ENCODE data around the gene CST9L. TPM values are rescaled to one million over a fixed set of nuclear protein-coding genes. Genes with fewer than 3 reads are reported as not detected.

The CST9L gene
- total RNA-seq, 1 donor from 2014 or later: not detected

GRCh38 chr20:23551383-23551782 is 16.9 kb downstream of the CST9L start:
- H3K27ac ChIP-seq (replicated peaks): no peak overlapping the region
- intact Hi-C loops (cut with micrococcal nuclease): no loop called here
- TF ChIP-seq, protein P1, sequence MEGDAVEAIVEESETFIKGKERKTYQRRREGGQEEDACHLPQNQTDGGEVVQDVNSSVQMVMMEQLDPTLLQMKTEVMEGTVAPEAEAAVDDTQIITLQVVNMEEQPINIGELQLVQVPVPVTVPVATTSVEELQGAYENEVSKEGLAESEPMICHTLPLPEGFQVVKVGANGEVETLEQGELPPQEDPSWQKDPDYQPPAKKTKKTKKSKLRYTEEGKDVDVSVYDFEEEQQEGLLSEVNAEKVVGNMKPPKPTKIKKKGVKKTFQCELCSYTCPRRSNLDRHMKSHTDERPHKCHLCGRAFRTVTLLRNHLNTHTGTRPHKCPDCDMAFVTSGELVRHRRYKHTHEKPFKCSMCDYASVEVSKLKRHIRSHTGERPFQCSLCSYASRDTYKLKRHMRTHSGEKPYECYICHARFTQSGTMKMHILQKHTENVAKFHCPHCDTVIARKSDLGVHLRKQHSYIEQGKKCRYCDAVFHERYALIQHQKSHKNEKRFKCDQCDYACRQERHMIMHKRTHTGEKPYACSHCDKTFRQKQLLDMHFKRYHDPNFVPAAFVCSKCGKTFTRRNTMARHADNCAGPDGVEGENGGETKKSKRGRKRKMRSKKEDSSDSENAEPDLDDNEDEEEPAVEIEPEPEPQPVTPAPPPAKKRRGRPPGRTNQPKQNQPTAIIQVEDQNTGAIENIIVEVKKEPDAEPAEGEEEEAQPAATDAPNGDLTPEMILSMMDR (IDR thresholded peaks at IDR 0.05; ENCODE audit: borderline replicate concordance): no peak
- H3K27me3 ChIP-seq (ENCODE audit: low read depth): peaks cover 41% of the 10 kb centered on the region
- no peaks in the 10 kb centered on the region for H3K4me1 ChIP-seq
- DNase-seq: no peak
- H3K4me3 ChIP-seq: no peak overlapping the region
- no peaks in the 10 kb centered on the region for H3K36me3 ChIP-seq
- H3K9me3 ChIP-seq (replicated peaks): peaks cover 6% of the 10 kb centered on the region

- no peak overlapping the region for H3K27ac ChIP-seq (replicated peaks)
- intact Hi-C loops (cut with micrococcal nuclease): no loop called here
- no peaks in the 10 kb centered on the region for H3K4me1 ChIP-seq
- H3K36me3 ChIP-seq: no peaks in the 10 kb centered on the region
- DNase-seq: no peak
- H3K9me3 ChIP-seq (replicated peaks): no peaks in the 10 kb centered on the region
- TF ChIP-seq, protein P1 (IDR thresholded peaks at IDR 0.05; ENCODE audit: borderline replicate concordance): no peak
- peaks cover 52% of the 10 kb centered on the region for H3K27me3 ChIP-seq (ENCODE audit: low read depth)
- no peak overlapping the region for H3K4me3 ChIP-seq
Measured at GRCh38 chr20:23550227-23550626, 18.1 kb downstream of the CST9L start.

DNA sequence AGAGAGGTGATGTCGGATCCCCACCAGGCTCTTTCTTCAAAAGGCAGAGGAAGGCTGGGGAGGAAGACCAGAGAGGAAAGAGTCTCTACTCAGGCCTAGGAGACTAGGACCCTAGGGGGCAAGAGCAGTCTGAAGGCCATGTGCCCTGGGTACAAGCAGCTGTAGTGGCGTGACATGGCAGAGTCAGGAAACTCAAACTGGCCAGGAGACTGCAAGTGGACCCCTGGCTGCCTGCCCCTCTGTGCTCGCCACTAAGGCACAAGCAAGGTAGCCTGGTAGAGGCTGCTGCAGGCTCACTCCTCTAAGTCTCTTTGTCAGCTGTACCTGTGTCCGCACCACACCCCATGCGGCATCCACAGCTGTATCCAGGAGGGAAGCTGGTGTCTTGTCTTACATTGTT is 19.9 kb downstream of the CST9L start:
- no peak for DNase-seq
- intact Hi-C loops (cut with micrococcal nuclease): no loop called here
- no peaks in the 10 kb centered on the region for H3K36me3 ChIP-seq
- no peak overlapping the region for H3K4me3 ChIP-seq
- no peak overlapping the region for H3K27ac ChIP-seq (replicated peaks)
- TF ChIP-seq, protein P1 (IDR thresholded peaks at IDR 0.05; ENCODE audit: borderline replicate concordance): no peak
- peaks cover 64% of the 10 kb centered on the region for H3K27me3 ChIP-seq (ENCODE audit: low read depth)
- H3K9me3 ChIP-seq (replicated peaks): no peaks in the 10 kb centered on the region
- H3K4me1 ChIP-seq: no peaks in the 10 kb centered on the region

GRCh38 chr20:23547613-23548012 is 20.7 kb downstream of the CST9L start:
- intact Hi-C loops (cut with micrococcal nuclease): no loop called here

GRCh38 chr20:23546435-23547144 is 21.7 kb downstream of the CST9L start:
- no peak for DNase-seq
- H3K27me3 ChIP-seq (ENCODE audit: low read depth): peaks cover 81% of the 10 kb centered on the region
- intact Hi-C loops (cut with micrococcal nuclease): no loop called here
- no peak overlapping the region for H3K27ac ChIP-seq (replicated peaks)
- no peaks in the 10 kb centered on the region for H3K36me3 ChIP-seq
- H3K4me3 ChIP-seq: no peak overlapping the region
- no peaks in the 10 kb centered on the region for H3K9me3 ChIP-seq (replicated peaks)
- no peaks in the 10 kb centered on the region for H3K4me1 ChIP-seq
- TF ChIP-seq, protein P1 (IDR thresholded peaks at IDR 0.05; ENCODE audit: borderline replicate concordance): no peak

More at GRCh38 chr20:23547613-23548012, 20.7 kb downstream of the CST9L start:
- no peaks in the 10 kb centered on the region for H3K36me3 ChIP-seq
- TF ChIP-seq, protein P1 (IDR thresholded peaks at IDR 0.05; ENCODE audit: borderline replicate concordance): no peak
- DNase-seq: no peak
- H3K4me1 ChIP-seq: no peaks in the 10 kb centered on the region
- no peak overlapping the region for H3K4me3 ChIP-seq
- no peak overlapping the region for H3K27ac ChIP-seq (replicated peaks)
- H3K9me3 ChIP-seq (replicated peaks): no peaks in the 10 kb centered on the region
- H3K27me3 ChIP-seq (ENCODE audit: low read depth): peaks cover 72% of the 10 kb centered on the region

Measured in left ventricle myocardium inferior (tissue), 1 donor.